Body of pancreas (tissue), 4 donors: ENCODE measurements around the gene ANKRD13D. TPM values are rescaled to one million over a fixed set of nuclear protein-coding genes. Genes with fewer than 3 reads are reported as not detected.

ENCODE experiments used
- ATAC-seq: fragments of 150-250 bp; one replicate; pipeline ENCODE4 v1.9.1; 2016
- DNase-seq, 4 donors: peaks; one replicate each; pipeline ENCODE4 v3.0.0-alpha.2; 2019
- H3K27ac ChIP-seq, 4 donors: fragments of 200-600 bp; sonication (generic); 1 replicate in 3 of 4; 2 replicates in 1 of 4; pipeline versions ENCODE4 v1.5.1 to v1.6.1; 2016 to 2019; ENCODE audit warnings: mild to moderate bottlenecking in 1 of 4, mixed read lengths in 1 of 4, moderate library complexity in 1 of 4
- H3K27me3 ChIP-seq, 2 donors: fragments of 200-600 bp; sonication (generic); one replicate each; pipeline ENCODE4 v1.6.0; 2016; ENCODE audit warnings: mild to moderate bottlenecking in 1 of 2
- H3K36me3 ChIP-seq, 2 donors: fragments of 200-600 bp; sonication (generic); replicated peaks in 1 of 2; 2 replicates each; pipeline ENCODE4 v1.5.1; 2016; ENCODE audit warnings: low read depth in 2 of 2; ENCODE audit not compliant: insufficient read depth in 1 of 2
- H3K4me1 ChIP-seq: fragments of 200-600 bp; sonication (generic); one replicate; pipeline ENCODE4 v1.6.0; 2016
- H3K4me3 ChIP-seq, 2 donors: fragments of 200-600 bp; sonication (generic); 1 replicate in 1 of 2; 2 replicates in 1 of 2; pipeline ENCODE4 v1.5.1; 2016 to 2019
- H3K9me3 ChIP-seq, 3 donors: fragments of 200-600 bp; sonication (generic); 1 replicate in 2 of 3; 2 replicates in 1 of 3; pipeline ENCODE4 v1.5.1; 2016
- CTCF ChIP-seq, 7 experiments: fragments of 450-650 bp in 4 of 7; fragments of 200-600 bp in 3 of 7; sonication (generic) in 3 of 7; IDR thresholded peaks; one replicate each; pipeline ENCODE4 v1.5.1; 2016 to 2019; ENCODE audit warnings: antibody characterized with exemption in 7 of 7
- POLR2A ChIP-seq, 3 donors: fragments of 450-650 bp; IDR thresholded peaks; one replicate each; pipeline ENCODE4 v1.6.1; 2016; ENCODE audit warnings: antibody characterized with exemption in 3 of 3, mild to moderate bottlenecking in 2 of 3
- WGBS, 2 donors: methylation state at CpG; one replicate each; pipeline ENCODE4 v1.1.5; 2017; 5-methylcytosine and 5-hydroxymethylcytosine counted together
- intact Hi-C: fragments of 100-400 bp; cut with DNase I; formaldehyde crosslinking; loops from one replicate; pipeline ENCODE4 v1.15.1; 2023
- total RNA-seq, 2 donors: library from RNA; depleted of rRNA; stranded (reverse); fragments of >200 nt; gene quantifications; one replicate each; pipeline ENCODE4 v1.1.0, GENCODE V29; 2016

ANKRD13D gene
- total RNA-seq = 10 to 100 TPM; 18.2 to 39.6 TPM

GRCh38 chr11:67289226-67289650 lies at the start of gene ANKRD13D:
Gene ANKRD13D, plus strand, starts transcription at chr11:67289303. Its CDS starts 158 bp downstream, at chr11:67289461.
- 0% methylated on average over 10 of the region's 56 CpGs; no CpG with 5 or more reads in 1 of the 2 donors for WGBS, 2 donors
- no peaks in the 10 kb centered on the region for H3K9me3 ChIP-seq
- TF ChIP-seq CTCF (IDR thresholded peaks at IDR 0.05) (no peak), POLR2A (IDR thresholded peaks at IDR 0.05) (no peak)
- H3K4me3 ChIP-seq = peak within 1 kb of the TSS; percentile 63 to 65
- H3K27me3 ChIP-seq = no peaks in the 10 kb centered on the region
- intact Hi-C loops = no loop called here
- H3K4me1 ChIP-seq = peaks cover 39% of the 10 kb centered on the region
- ATAC-seq (peak; percentile 81), DNase-seq (peak in 2 of 4 donors; percentile 50)
- H3K36me3 ChIP-seq = peaks cover 0 to 2% of the 10 kb centered on the region in 2 donors
- peak within 1 kb of the TSS; percentile 70 to 98 (median 82) for H3K27ac ChIP-seq

GRCh38 chr11:67239783-67240575 lies 49.1 kb upstream of the ANKRD13D start:
- H3K27ac ChIP-seq = peak overlapping the region; percentile 82 to 97 (median 89)
- DNase-seq (peak; percentile 97 to 99 (median 98)), ATAC-seq (peak; percentile 97)
- H3K4me3 ChIP-seq = peak overlapping the region; percentile 28 to 60
- intact Hi-C loops = no loop called here
- peaks cover 0 to under 1% of the 10 kb centered on the region in 2 donors for H3K36me3 ChIP-seq
- H3K27me3 ChIP-seq = no peaks in the 10 kb centered on the region
- H3K9me3 ChIP-seq = no peaks in the 10 kb centered on the region
- 0% methylated on average over 13 to 31 of the region's 31 CpGs for WGBS, 2 donors
- H3K4me1 ChIP-seq = peaks cover 42% of the 10 kb centered on the region
- TF ChIP-seq CTCF (IDR thresholded peaks at IDR 0.05) (peak in 3 of 7 experiments; percentile 12 to 41 (median 33)), POLR2A (IDR thresholded peaks at IDR 0.05) (peak; percentile 88 to 97 (median 96))

GRCh38 chr11:67240576-67241389 lies 48.3 kb upstream of the ANKRD13D start:
- peak overlapping the region; percentile 74 to 97 (median 89) for H3K27ac ChIP-seq
- TF ChIP-seq POLR2A (IDR thresholded peaks at IDR 0.05) (peak in 2 of 3 donors; percentile 13 to 53), CTCF (IDR thresholded peaks at IDR 0.05) (no peak)
- H3K9me3 ChIP-seq = no peaks in the 10 kb centered on the region
- 2 to 3% methylated on average over 16 of the region's 16 CpGs for WGBS, 2 donors
- DNase-seq = peak; percentile 64 to 74 (median 70)
- peaks cover 0 to 9% of the 10 kb centered on the region in 2 donors for H3K36me3 ChIP-seq
- ATAC-seq = peak; percentile 15
- H3K27me3 ChIP-seq = no peaks in the 10 kb centered on the region
- peak overlapping the region; percentile 28 to 60 for H3K4me3 ChIP-seq
- intact Hi-C loops = no loop called here
- peaks cover 42% of the 10 kb centered on the region for H3K4me1 ChIP-seq

GRCh38 chr11:67242548-67242947 lies 46.6 kb upstream of the ANKRD13D start:
- no peak for DNase-seq
- H3K4me3 ChIP-seq = no peak overlapping the region
- peaks cover 0 to 18% of the 10 kb centered on the region in 2 donors for H3K36me3 ChIP-seq
- peaks cover 42% of the 10 kb centered on the region for H3K4me1 ChIP-seq
- no peak for ATAC-seq
- intact Hi-C loops = no loop called here
- H3K27me3 ChIP-seq = no peaks in the 10 kb centered on the region
- no peak overlapping the region for H3K27ac ChIP-seq
- TF ChIP-seq CTCF (IDR thresholded peaks at IDR 0.05) (no peak), POLR2A (IDR thresholded peaks at IDR 0.05) (no peak)
- H3K9me3 ChIP-seq = no peaks in the 10 kb centered on the region
- WGBS, 2 donors = 81 to 82% methylated on average over 1 of the region's 1 CpG
